GM19193 (cell line): ENCODE results near the gene ZBTB20.

Experiments used
- POLR2A ChIP-seq: IDR thresholded peaks from 4 replicates; pipeline ENCODE4 v1.6.1; 2011; ENCODE audit not compliant: insufficient read depth, insufficient read length; ENCODE audit errors: extremely low read depth

Gene ZBTB20

GRCh38 chr3:114838025-114838424, 309.1 kb downstream of the ZBTB20 start:
- TF ChIP-seq POLR2A = no peak

- TF ChIP-seq POLR2A = no peak
Observed at GRCh38 chr3:114834175-114834940, 312.7 kb downstream of the ZBTB20 start.

- TF ChIP-seq POLR2A = no peak
Observed at GRCh38 chr3:114831861-114832260, 315.2 kb downstream of the ZBTB20 start.

- no peak for TF ChIP-seq POLR2A
Observed at GRCh38 chr3:114830652-114831051, 316.4 kb downstream of the ZBTB20 start.

GRCh38 chr3:114829783-114830182, 317.3 kb downstream of the ZBTB20 start:
- no peak for TF ChIP-seq POLR2A

- no peak for TF ChIP-seq POLR2A
Observed at GRCh38 chr3:114827495-114827894, 319.6 kb downstream of the ZBTB20 start.

- no peak for TF ChIP-seq POLR2A
Observed at GRCh38 chr3:114824014-114824413, 323.1 kb downstream of the ZBTB20 start.

GRCh38 chr3:114823061-114823460, 324.0 kb downstream of the ZBTB20 start:
- TF ChIP-seq POLR2A = no peak

GRCh38 chr3:114816052-114816451, 331.0 kb downstream of the ZBTB20 start:
- TF ChIP-seq POLR2A = no peak

GRCh38 chr3:114809668-114810413, 337.2 kb downstream of the ZBTB20 start:
- no peak for TF ChIP-seq POLR2A

- TF ChIP-seq POLR2A = no peak
Observed at GRCh38 chr3:114804099-114804498, 343.0 kb downstream of the ZBTB20 start.

GRCh38 chr3:114803042-114803695, 343.9 kb downstream of the ZBTB20 start:
- no peak for TF ChIP-seq POLR2A

- no peak for TF ChIP-seq POLR2A
Observed at GRCh38 chr3:114800272-114801031, 346.6 kb downstream of the ZBTB20 start.

- TF ChIP-seq POLR2A = no peak
Observed at GRCh38 chr3:114799816-114800215, 347.3 kb downstream of the ZBTB20 start.

- no peak for TF ChIP-seq POLR2A
Observed at GRCh38 chr3:114796796-114797195, 350.3 kb downstream of the ZBTB20 start.
